Kidney epithelial cell (primary cell): ENCODE data around the gene TBL1XR1. TPM values are rescaled to one million over a fixed set of nuclear protein-coding genes. Genes with fewer than 3 reads are reported as not detected.

Source experiments
- DNase-seq: peaks from one replicate; pipeline ENCODE4 v3.0.0-alpha.2; 2010; ENCODE audit warnings: low read depth
- H3K27me3 ChIP-seq: 2 replicates; pipeline ENCODE4 v1.6.0; 2011; ENCODE audit warnings: low read length; ENCODE audit not compliant: control insufficient read depth, insufficient read depth
- H3K36me3 ChIP-seq: 2 replicates; pipeline ENCODE4 v1.5.1; 2011; ENCODE audit warnings: low read length; ENCODE audit not compliant: control insufficient read depth, insufficient read depth
- H3K4me3 ChIP-seq: 2 replicates; pipeline ENCODE4 v1.5.1; 2011; ENCODE audit warnings: low read depth, mild to moderate bottlenecking, control low read depth, low read length
- total RNA-seq: library from RNA; depleted of rRNA; stranded (reverse); fragments of >200 nt; gene quantifications from 2 replicates; pipeline ENCODE4 v1.2.3, GENCODE V29; 2015
- TF ChIP-seq, protein P1 (sequence below): IDR thresholded peaks from 2 replicates; pipeline ENCODE4 v1.5.1; 2011; ENCODE audit warnings: mild to moderate bottlenecking, moderate library complexity, low read length, control low read depth, inconsistent platforms; ENCODE audit not compliant: insufficient read depth, poor library complexity, severe bottlenecking

Gene TBL1XR1
- total RNA-seq, 1 donor from 2014 or later = 81.4 TPM

DNA sequence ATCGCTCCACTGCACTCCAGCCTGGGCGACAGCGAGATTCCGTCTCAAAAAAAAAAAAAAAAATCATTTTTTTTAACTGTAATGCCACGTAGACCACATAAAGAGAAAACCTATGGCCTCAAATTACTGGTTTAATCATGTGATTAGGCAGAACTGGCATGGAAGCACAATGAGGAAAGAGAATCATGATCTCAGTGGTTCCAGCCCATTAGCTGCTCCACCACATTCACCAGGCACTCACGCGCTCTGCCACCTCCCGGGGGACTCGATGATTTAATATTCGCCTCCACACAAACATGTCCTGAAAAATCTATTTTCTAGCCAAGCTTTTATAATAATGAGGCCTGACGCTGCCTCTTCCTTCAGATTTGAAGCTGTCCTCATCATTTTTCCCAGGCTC lies 204.7 kb downstream of the TBL1XR1 start:
- no peaks in the 10 kb centered on the region for H3K27me3 ChIP-seq
- TF ChIP-seq, protein P1, sequence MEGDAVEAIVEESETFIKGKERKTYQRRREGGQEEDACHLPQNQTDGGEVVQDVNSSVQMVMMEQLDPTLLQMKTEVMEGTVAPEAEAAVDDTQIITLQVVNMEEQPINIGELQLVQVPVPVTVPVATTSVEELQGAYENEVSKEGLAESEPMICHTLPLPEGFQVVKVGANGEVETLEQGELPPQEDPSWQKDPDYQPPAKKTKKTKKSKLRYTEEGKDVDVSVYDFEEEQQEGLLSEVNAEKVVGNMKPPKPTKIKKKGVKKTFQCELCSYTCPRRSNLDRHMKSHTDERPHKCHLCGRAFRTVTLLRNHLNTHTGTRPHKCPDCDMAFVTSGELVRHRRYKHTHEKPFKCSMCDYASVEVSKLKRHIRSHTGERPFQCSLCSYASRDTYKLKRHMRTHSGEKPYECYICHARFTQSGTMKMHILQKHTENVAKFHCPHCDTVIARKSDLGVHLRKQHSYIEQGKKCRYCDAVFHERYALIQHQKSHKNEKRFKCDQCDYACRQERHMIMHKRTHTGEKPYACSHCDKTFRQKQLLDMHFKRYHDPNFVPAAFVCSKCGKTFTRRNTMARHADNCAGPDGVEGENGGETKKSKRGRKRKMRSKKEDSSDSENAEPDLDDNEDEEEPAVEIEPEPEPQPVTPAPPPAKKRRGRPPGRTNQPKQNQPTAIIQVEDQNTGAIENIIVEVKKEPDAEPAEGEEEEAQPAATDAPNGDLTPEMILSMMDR = no peak
- no peaks in the 10 kb centered on the region for H3K36me3 ChIP-seq
- peak; percentile 26 for DNase-seq
- no peak overlapping the region for H3K4me3 ChIP-seq

DNA sequence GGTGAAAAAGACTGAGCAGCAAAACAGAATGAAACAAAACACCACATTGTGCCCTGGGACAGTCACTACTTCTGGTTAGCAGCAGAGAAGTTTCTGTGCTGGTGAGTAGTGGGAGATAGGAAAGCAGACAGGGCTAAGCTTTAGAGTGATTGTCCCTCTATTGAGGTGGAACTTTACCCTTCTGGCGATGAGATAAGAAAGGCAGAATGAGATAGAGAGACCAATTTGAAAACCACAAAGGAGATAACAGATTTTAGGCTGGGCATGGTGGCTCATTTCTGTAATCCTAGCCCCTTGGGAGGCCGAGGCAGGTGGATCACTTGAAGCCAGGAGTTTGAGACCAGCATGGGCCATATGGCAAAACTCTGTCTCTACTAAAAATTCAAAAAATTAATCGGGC lies 208.5 kb downstream of the TBL1XR1 start:
- TF ChIP-seq, protein P1 = no peak
- no peaks in the 10 kb centered on the region for H3K27me3 ChIP-seq
- DNase-seq = no peak

DNA sequence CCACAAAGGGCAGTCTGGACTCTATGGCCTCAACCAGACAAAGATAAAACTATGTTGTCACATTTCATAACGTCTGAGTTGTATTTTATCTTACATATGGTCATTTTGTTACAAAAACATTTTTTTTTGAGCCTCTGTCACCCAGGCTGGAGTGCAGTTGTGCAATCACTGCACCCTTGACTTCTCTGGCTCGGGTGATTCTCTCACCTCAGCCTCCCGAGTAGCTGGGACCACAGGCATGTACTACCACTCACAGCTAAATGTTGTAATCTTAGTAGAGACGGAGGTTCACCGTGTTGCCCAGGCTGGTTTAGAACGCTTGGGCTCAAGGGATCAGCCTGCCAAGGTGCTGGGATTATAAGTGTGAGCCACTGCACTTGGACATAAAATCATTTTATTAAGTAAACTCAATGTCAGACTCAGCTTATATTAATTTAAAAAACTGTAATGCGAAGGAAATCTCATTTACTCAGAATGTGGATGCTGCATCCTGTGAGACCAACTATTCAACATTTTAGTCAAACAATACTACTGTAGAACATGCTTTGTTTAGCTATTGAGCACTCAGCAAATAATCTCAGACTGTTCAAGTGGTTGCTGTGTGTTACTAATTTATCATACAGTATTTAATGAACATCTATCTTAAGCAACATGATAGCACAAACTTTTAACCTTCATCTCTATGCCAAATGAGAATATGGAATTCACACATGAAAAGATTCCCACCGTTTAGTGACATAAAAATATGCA lies 209.2 kb downstream of the TBL1XR1 start:
- Histone ChIP-seq H3K4me3 (no peak overlapping the region), H3K27me3 (no peaks in the 10 kb centered on the region), H3K36me3 (no peaks in the 10 kb centered on the region)
- DNase-seq = no peak
- TF ChIP-seq, protein P1 = no peak

More for the DNA sequence above, 208.5 kb downstream of the TBL1XR1 start:
- Histone ChIP-seq H3K4me3 (no peak overlapping the region), H3K36me3 (no peaks in the 10 kb centered on the region)

DNA sequence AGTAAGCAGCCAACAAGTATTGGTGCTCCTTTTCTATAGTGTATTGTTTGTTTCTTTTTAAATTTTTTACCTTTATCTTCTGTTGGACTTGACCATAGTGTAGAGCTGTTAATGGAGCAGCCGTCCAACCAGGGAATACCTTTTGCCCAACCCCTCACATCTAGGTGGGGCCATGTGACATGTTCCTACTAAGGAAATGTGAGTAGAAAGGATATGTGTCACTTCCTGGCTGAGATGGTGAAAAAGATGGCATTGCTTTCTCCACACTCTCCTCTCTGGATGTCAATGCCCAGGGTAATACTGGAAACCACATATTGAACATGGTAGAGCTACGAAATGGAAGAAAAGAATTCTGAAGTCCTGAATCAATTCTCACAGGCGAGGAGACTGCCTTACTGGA lies 218.8 kb downstream of the TBL1XR1 start:
- DNase-seq = no peak
- TF ChIP-seq, protein P1 = no peak
- H3K27me3 ChIP-seq = no peaks in the 10 kb centered on the region
- H3K36me3 ChIP-seq = no peaks in the 10 kb centered on the region
- H3K4me3 ChIP-seq = no peak overlapping the region

DNA sequence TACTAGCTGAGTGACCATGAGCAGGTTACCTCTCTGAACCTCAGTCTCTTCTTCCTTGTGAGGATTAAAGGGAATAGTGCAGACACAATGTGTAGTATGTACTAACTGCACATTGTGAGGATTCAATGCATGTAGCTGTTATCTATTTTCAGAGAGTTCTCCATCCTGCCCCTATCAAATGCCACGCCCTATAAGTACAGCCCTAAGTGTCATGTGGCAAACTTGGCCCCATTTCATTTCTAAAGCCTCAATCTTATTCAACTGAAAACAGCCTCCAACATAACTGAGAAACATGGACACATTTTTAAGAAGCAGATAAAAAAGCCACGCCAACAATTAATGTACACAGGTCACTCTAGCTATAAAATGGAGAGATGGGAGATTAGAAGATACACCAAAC lies 220.0 kb downstream of the TBL1XR1 start:
- no peak overlapping the region for H3K4me3 ChIP-seq
- DNase-seq = no peak
- H3K36me3 ChIP-seq = no peaks in the 10 kb centered on the region
- H3K27me3 ChIP-seq = no peaks in the 10 kb centered on the region
- TF ChIP-seq, protein P1 = no peak

DNA sequence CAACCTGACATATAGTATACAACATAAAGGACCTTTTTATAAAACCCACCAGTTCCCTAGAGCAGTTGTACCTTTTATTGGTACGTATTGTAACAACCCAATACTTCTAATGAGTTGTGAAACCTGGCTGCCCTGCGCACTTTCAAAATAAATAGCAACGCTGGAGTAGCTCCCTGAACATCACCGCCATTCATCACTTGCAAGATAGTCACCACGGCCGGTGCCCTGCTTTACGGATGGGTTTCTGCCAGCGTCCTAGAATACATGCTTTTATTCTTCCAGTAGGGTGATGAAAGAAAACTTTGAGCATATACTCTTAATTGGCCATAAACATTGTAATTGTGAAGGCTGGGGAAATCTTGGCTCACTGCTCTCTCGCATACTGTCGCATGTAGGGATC lies 220.7 kb downstream of the TBL1XR1 start:
- TF ChIP-seq, protein P1 = no peak
- Histone ChIP-seq H3K4me3 (no peak overlapping the region), H3K36me3 (no peaks in the 10 kb centered on the region), H3K27me3 (no peaks in the 10 kb centered on the region)
- DNase-seq = no peak
